H9 (cell line): Measurements from ENCODE around the gene L3MBTL4. TPM values are rescaled to one million over a fixed set of nuclear protein-coding genes. Genes with fewer than 3 reads are reported as not detected.

Source experiments
- DNase-seq: peaks from one replicate; pipeline ENCODE4 v3.0.0-alpha.2; 2017
- H2AFZ ChIP-seq: one replicate; pipeline ENCODE4 v1.6.1; 2013; ENCODE audit warnings: mild to moderate bottlenecking, low read length, control low read depth, moderate library complexity
- H2AK5ac ChIP-seq: 2 replicates; pipeline ENCODE4 v1.6.1; 2013; ENCODE audit warnings: low read length, control low read depth, mixed read lengths; ENCODE audit not compliant: insufficient read length
- H2BK120ac ChIP-seq: one replicate; pipeline ENCODE4 v1.6.1; 2013; ENCODE audit warnings: low read depth, mild to moderate bottlenecking, low read length, control low read depth, inconsistent platforms; ENCODE audit not compliant: poor library complexity, severe bottlenecking
- H2BK12ac ChIP-seq: 2 replicates; pipeline ENCODE4 v1.6.1; 2013; ENCODE audit warnings: low read length, control low read depth, mixed read lengths, low read depth; ENCODE audit not compliant: insufficient read length
- H2BK15ac ChIP-seq: 2 replicates; pipeline ENCODE4 v1.6.1; 2013; ENCODE audit warnings: low read depth, low read length, control low read depth
- H2BK20ac ChIP-seq: one replicate; pipeline ENCODE4 v1.6.1; 2013; ENCODE audit warnings: low read depth, mild to moderate bottlenecking, low read length, control low read depth, inconsistent platforms; ENCODE audit not compliant: poor library complexity, severe bottlenecking
- H2BK5ac ChIP-seq: 2 replicates; pipeline ENCODE4 v1.6.1; 2013; ENCODE audit warnings: low read length, control low read depth, mixed read lengths; ENCODE audit not compliant: insufficient read length
- H3K14ac ChIP-seq: 2 replicates; pipeline ENCODE4 v1.6.1; 2013; ENCODE audit warnings: low read length, control low read depth; ENCODE audit not compliant: insufficient read depth
- H3K18ac ChIP-seq: 2 replicates; pipeline ENCODE4 v1.6.1; 2013; ENCODE audit warnings: low read depth, mild to moderate bottlenecking, mixed read lengths, low read length, control low read depth; ENCODE audit not compliant: insufficient read length
- H3K23ac ChIP-seq: 2 replicates; pipeline ENCODE4 v1.6.1; 2013; ENCODE audit warnings: low read length, control low read depth, mixed read lengths, low read depth; ENCODE audit not compliant: insufficient read length
- H3K23me2 ChIP-seq: 2 replicates; pipeline ENCODE4 v1.6.1; 2013; ENCODE audit warnings: low read depth, mild to moderate bottlenecking, mixed read lengths, low read length, control low read depth; ENCODE audit not compliant: insufficient read length, poor library complexity, severe bottlenecking
- H3K27ac ChIP-seq: 2 replicates; pipeline ENCODE4 v1.5.1; 2013; ENCODE audit warnings: low read length, control low read depth, mixed read lengths, low read depth; ENCODE audit not compliant: insufficient read length
- H3K27me3 ChIP-seq: 2 replicates; pipeline ENCODE4 v1.6.1; 2013; ENCODE audit warnings: low read length, control low read depth, inconsistent platforms; ENCODE audit not compliant: insufficient read depth
- H3K4ac ChIP-seq: 2 replicates; pipeline ENCODE4 v1.6.1; 2013; ENCODE audit warnings: low read depth, mild to moderate bottlenecking, control low read depth, inconsistent platforms, low read length, moderate library complexity
- H3K4me1 ChIP-seq: 2 replicates; pipeline ENCODE4 v1.6.1; 2013; ENCODE audit warnings: low read length, control low read depth, inconsistent platforms; ENCODE audit not compliant: insufficient read depth
- H3K4me2 ChIP-seq: 2 replicates; pipeline ENCODE4 v1.6.1; 2013; ENCODE audit warnings: low read length, control low read depth, mixed read lengths; ENCODE audit not compliant: insufficient read length, insufficient read depth
- H3K56ac ChIP-seq: 2 replicates; pipeline ENCODE4 v1.6.1; 2013; ENCODE audit warnings: low read depth, mild to moderate bottlenecking, mixed read lengths, low read length, control low read depth; ENCODE audit not compliant: insufficient read length
- H3K79me1 ChIP-seq: 2 replicates; pipeline ENCODE4 v1.6.1; 2013; ENCODE audit warnings: low read depth, mild to moderate bottlenecking, moderate library complexity, low read length, control low read depth, inconsistent platforms; ENCODE audit not compliant: insufficient read depth, poor library complexity, severe bottlenecking
- H3K79me2 ChIP-seq: 2 replicates; pipeline ENCODE4 v1.6.1; 2013; ENCODE audit warnings: low read length, control low read depth, inconsistent platforms; ENCODE audit not compliant: insufficient read depth
- H3K9ac ChIP-seq: 2 replicates; pipeline ENCODE4 v1.6.1; 2013; ENCODE audit warnings: low read length, control low read depth, mixed read lengths; ENCODE audit not compliant: insufficient read length; ENCODE audit errors: extremely low read depth
- H3K9me3 ChIP-seq: one replicate; pipeline ENCODE4 v1.6.1; 2013; ENCODE audit warnings: low read depth, low read length, inconsistent platforms; ENCODE audit not compliant: control insufficient read depth
- H3T11ph ChIP-seq: one replicate; pipeline ENCODE4 v1.6.1; 2013; ENCODE audit warnings: mild to moderate bottlenecking, low read length, control low read depth, inconsistent platforms
- H4K20me1 ChIP-seq: one replicate; pipeline ENCODE4 v1.6.1; 2013; ENCODE audit not compliant: control insufficient read depth, insufficient read length, insufficient read depth
- H4K5ac ChIP-seq: 2 replicates; pipeline ENCODE4 v1.6.1; 2013; ENCODE audit warnings: low read depth, mild to moderate bottlenecking, mixed read lengths, low read length, control low read depth; ENCODE audit not compliant: insufficient read length
- H4K8ac ChIP-seq: replicated peaks from 2 replicates; pipeline ENCODE4 v1.6.1; 2013; ENCODE audit warnings: low read length, control low read depth, mixed read lengths, low read depth; ENCODE audit not compliant: insufficient read length
- H4K91ac ChIP-seq: 2 replicates; pipeline ENCODE4 v1.6.1; 2013; ENCODE audit warnings: low read depth, mild to moderate bottlenecking, moderate library complexity, mixed read lengths, low read length, control low read depth; ENCODE audit not compliant: insufficient read length
- H3K27ac Mint-ChIP-seq, 3 experiments: 2 replicates in 2 of 3; 3 replicates in 1 of 3; pipeline ENCODE4 v1.8.0; 2020 to 2021; ENCODE audit warnings: mixed read lengths in 3 of 3, mild to moderate bottlenecking in 1 of 3, moderate library complexity in 1 of 3
- H3K27me3 Mint-ChIP-seq: 2 replicates; pipeline ENCODE4 v1.8.0; 2021; ENCODE audit warnings: low read depth, mild to moderate bottlenecking, moderate library complexity, mixed read lengths
- H3K36me3 Mint-ChIP-seq, 3 experiments: 2 replicates in 2 of 3; 3 replicates in 1 of 3; pipeline ENCODE4 v1.8.0; 2020 to 2021; ENCODE audit warnings: low read depth in 3 of 3, mixed read lengths in 3 of 3; ENCODE audit not compliant: insufficient read depth in 1 of 3
- H3K4me1 Mint-ChIP-seq, 2 experiments: 2 replicates each; pipeline ENCODE4 v1.8.0; 2020; ENCODE audit warnings: mixed read lengths in 2 of 2
- H3K4me3 Mint-ChIP-seq, 2 experiments: 2 replicates in 1 of 2; 3 replicates in 1 of 2; pipeline ENCODE4 v1.8.0; 2020 to 2021; ENCODE audit warnings: mild to moderate bottlenecking in 2 of 2, mixed read lengths in 2 of 2, moderate library complexity in 1 of 2
- H3K9me3 Mint-ChIP-seq, 2 experiments: 2 replicates in 1 of 2; 3 replicates in 1 of 2; pipeline ENCODE4 v1.8.0; 2020; ENCODE audit warnings: mild to moderate bottlenecking in 2 of 2, mixed read lengths in 2 of 2, moderate library complexity in 1 of 2
- WGBS: extraction: QIAGEN DNeasy Blood & Tissue Kit; methylation state at CpG from one replicate; pipeline ENCODE4 v1.1.7; 2013; ENCODE audit warnings: missing lambda C conversion rate, low lambda C conversion rate, mixed read lengths; ENCODE audit not compliant: insufficient read length; ENCODE audit errors: extremely low coverage; 5-methylcytosine and 5-hydroxymethylcytosine counted together
- total RNA-seq: library from RNA; stranded (reverse); gene quantifications from 2 replicates; pipeline ENCODE4 v1.2.1, GENCODE V29; 2021
- TF ChIP-seq, protein P1 (sequence below): fragments of 200-600 bp; sonication (generic); conservative IDR thresholded peaks from 3 replicates; pipeline ENCODE4 v1.8.0; 2021; ENCODE audit warnings: antibody characterized with exemption, mild to moderate bottlenecking

L3MBTL4 gene
- total RNA-seq, 1 experiment from 2014 or later = 1.9 TPM

DNA sequence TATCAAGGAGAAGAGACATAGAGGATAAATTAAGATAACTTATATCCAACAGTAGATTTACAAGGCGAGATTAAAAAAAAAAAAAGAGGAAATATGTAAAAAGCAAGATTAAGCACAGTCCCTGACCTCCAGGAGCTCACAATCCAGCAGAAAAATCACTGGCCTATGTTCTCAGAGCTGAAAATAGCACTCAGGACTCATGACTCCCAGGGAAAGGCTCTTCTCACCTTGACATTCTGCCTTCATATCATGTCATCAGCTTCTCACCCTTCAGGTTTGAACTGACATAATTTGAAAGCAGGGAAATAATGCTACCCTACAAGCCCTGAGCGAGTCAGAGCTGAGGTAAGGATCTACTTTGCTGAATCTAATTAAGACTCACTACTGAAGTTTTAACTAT is 82.8 kb downstream of the L3MBTL4 start:
- H2BK12ac ChIP-seq = no peak overlapping the region
- H3K56ac ChIP-seq = no peak overlapping the region
- H3K4me2 ChIP-seq = no peak overlapping the region
- H4K91ac ChIP-seq = no peak overlapping the region
- H3K27ac Mint-ChIP-seq = no peak overlapping the region
- H3K18ac ChIP-seq = no peak overlapping the region
- no peak overlapping the region for H2BK5ac ChIP-seq
- H3K23ac ChIP-seq = no peak overlapping the region
- H3K27ac ChIP-seq = no peak overlapping the region
- no peak overlapping the region for H4K8ac ChIP-seq
- no peak overlapping the region for H2BK120ac ChIP-seq
- no peak overlapping the region for H3T11ph ChIP-seq
- H2BK20ac ChIP-seq = no peak overlapping the region
- no peaks in the 10 kb centered on the region for H3K9me3 ChIP-seq
- H2BK15ac ChIP-seq = no peak overlapping the region
- H3K14ac ChIP-seq = no peak overlapping the region
- H3K4me1 Mint-ChIP-seq = no peaks in the 10 kb centered on the region
- no peaks in the 10 kb centered on the region for H3K27me3 ChIP-seq
- no peaks in the 10 kb centered on the region for H3K79me1 ChIP-seq
- no peaks in the 10 kb centered on the region for H3K36me3 Mint-ChIP-seq
- H2AFZ ChIP-seq = no peak overlapping the region
- TF ChIP-seq, protein P1, sequence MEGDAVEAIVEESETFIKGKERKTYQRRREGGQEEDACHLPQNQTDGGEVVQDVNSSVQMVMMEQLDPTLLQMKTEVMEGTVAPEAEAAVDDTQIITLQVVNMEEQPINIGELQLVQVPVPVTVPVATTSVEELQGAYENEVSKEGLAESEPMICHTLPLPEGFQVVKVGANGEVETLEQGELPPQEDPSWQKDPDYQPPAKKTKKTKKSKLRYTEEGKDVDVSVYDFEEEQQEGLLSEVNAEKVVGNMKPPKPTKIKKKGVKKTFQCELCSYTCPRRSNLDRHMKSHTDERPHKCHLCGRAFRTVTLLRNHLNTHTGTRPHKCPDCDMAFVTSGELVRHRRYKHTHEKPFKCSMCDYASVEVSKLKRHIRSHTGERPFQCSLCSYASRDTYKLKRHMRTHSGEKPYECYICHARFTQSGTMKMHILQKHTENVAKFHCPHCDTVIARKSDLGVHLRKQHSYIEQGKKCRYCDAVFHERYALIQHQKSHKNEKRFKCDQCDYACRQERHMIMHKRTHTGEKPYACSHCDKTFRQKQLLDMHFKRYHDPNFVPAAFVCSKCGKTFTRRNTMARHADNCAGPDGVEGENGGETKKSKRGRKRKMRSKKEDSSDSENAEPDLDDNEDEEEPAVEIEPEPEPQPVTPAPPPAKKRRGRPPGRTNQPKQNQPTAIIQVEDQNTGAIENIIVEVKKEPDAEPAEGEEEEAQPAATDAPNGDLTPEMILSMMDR = no peak
- no peaks in the 10 kb centered on the region for H3K23me2 ChIP-seq
- H3K27me3 Mint-ChIP-seq = no peaks in the 10 kb centered on the region
- H3K9ac ChIP-seq = no peak overlapping the region
- H2AK5ac ChIP-seq = no peak overlapping the region
- no peaks in the 10 kb centered on the region; a peak in 1 of 5 replicates for H3K9me3 Mint-ChIP-seq
- no peak overlapping the region for H3K4ac ChIP-seq
- no peaks in the 10 kb centered on the region for H4K20me1 ChIP-seq
- H3K4me1 ChIP-seq = no peaks in the 10 kb centered on the region
- no peak for DNase-seq
- no peaks in the 10 kb centered on the region for H3K79me2 ChIP-seq
- H3K4me3 Mint-ChIP-seq = no peak overlapping the region
- WGBS = no CpG with 5 or more reads among the region's 2 CpGs
- H4K5ac ChIP-seq = no peak overlapping the region
